Breast epithelium (tissue), 3 donors: ENCODE data around the gene LEMD3.

Experiments used
- POLR2AphosphoS5 ChIP-seq, 3 donors: sonication (generic); formaldehyde crosslinking; IDR thresholded peaks; one replicate each; pipeline ENCODE4 v1.6.1; 2017; ENCODE audit warnings: antibody characterized with exemption in 3 of 3
- TF ChIP-seq, protein P1 (sequence below), 3 donors: fragments of 450-650 bp; IDR thresholded peaks; one replicate each; pipeline ENCODE4 v1.5.1; 2016 to 2017; ENCODE audit warnings: antibody characterized with exemption in 3 of 3, mild to moderate bottlenecking in 3 of 3, moderate library complexity in 3 of 3

DNA sequence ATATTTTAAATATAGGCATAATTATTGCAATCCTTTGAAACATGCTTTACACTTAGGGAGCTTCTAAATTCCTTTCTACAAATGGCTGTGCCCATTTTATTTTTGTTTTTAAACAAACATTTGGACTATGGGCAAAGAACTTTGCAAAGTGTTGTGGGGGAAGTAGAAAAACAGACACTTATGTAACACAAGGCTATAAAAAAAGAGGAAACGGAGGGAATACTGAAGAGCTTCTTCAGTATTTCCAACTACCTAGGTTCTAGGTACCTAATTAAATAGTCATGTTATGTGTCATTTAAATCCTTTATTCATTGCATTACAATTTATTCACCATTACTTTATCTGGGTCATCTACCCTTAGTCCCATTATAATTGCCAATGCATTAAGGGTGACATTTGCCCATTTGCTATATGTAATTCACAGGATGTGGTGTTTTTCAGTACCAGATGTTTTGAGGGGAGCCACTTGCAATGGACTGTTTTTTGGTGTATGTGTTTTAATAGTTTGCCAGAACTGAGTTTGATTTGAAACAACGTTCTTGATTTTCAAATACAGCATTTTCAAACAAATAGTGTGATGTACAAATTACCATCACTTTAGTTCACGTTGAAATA, 107.6 kb downstream of the LEMD3 start:
- no peak for TF ChIP-seq POLR2AphosphoS5 (IDR thresholded peaks at IDR 0.05)
- TF ChIP-seq, protein P1, sequence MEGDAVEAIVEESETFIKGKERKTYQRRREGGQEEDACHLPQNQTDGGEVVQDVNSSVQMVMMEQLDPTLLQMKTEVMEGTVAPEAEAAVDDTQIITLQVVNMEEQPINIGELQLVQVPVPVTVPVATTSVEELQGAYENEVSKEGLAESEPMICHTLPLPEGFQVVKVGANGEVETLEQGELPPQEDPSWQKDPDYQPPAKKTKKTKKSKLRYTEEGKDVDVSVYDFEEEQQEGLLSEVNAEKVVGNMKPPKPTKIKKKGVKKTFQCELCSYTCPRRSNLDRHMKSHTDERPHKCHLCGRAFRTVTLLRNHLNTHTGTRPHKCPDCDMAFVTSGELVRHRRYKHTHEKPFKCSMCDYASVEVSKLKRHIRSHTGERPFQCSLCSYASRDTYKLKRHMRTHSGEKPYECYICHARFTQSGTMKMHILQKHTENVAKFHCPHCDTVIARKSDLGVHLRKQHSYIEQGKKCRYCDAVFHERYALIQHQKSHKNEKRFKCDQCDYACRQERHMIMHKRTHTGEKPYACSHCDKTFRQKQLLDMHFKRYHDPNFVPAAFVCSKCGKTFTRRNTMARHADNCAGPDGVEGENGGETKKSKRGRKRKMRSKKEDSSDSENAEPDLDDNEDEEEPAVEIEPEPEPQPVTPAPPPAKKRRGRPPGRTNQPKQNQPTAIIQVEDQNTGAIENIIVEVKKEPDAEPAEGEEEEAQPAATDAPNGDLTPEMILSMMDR (IDR thresholded peaks at IDR 0.05), result no peak
